CD4-positive, alpha-beta T cell treated with Interleukin-17A for 4 hours (primary cell): ENCODE results near the gene ZBTB20.

ENCODE experiments used
- DNase-seq: peaks from one replicate; pipeline ENCODE4 v3.0.0-alpha.2; 2020; ENCODE audit warnings: mixed read lengths

Gene ZBTB20

DNA sequence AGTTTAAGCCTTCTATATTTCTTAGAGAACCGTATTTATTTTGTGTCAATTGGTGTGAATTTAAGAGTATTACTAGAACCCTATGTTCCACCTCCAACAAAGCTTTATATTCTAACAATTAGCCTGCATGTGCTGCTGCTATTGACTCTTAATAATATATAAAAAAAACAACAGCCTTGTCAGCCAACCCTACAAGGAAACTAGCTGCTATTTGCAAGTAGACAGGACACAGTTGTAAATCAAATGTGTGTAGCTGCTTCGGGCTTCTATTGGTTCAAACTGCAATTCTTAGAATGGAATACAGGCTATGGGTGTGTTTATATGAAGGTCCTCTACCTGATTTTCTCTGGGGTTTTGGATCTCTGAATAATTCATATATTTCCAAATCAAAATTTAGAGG, 60.7 kb downstream of the ZBTB20 start:
- DNase-seq = no peak

DNA sequence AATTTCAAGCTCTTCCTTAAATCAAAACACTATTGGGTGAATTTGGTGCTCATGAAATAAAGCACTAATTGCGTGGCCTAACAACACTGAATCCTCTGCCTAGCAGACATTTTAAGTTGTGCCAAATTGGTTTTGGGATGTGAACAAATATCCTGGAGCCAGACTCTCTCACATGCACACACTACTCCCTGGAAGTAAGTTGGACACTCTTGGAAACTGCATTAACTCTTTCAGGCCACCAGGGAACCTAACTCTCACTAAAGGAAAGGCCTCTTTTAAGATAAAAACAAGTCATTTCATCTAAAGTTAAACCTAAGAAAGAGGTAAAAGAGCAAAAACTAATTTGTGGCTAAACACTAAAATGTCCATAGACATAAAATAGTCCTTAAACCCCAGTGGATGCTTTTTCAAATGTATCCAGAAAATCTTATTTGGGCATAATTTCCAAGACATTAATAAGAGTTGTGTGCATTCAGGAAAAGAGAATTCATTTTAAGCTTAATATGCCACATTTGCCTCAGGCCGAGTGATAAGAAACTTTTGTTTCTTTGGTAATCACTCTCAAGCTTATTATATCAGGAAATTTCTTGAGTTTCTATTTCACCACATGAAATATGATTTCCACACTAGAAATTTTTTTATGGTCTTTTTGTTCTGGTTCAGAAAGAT, 61.8 kb downstream of the ZBTB20 start:
- DNase-seq = no peak

DNA sequence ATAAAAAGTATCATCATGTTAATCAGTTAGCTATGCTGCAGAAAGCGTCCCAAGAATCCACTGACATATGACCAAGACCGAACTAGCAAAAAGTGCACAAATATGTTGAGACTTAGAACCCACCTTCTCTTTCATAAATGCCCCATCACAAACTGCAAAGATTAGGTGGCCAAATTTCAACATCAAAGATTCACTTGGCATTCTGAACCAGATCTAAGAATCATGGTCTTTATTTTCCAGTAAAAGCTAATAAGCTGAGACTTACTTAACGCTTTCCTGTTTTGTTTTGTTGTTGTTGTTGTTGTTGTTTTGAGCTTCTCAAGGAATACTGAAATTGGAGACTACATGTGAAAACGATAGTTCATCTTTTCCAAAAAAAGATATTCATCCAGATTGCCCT, 62.4 kb downstream of the ZBTB20 start:
- DNase-seq = no peak

DNA sequence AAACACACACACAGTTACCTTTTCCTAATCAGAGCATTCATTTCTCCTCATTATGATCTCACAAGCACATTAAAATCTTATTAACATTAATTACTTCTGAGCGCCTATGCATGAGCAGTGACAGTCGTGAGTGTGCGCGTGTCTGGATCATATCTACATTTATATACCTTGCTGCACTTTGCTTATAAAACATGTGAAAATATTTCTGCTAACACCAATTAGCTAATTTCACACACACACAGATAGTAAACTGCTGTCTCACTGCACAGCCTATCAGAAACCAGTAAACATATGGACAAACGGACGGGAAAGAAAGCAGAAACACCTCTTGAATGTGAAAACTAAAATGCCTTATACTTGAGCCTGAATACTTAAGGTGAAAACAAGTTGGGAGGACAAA, 64.8 kb downstream of the ZBTB20 start:
- no peak for DNase-seq

DNA sequence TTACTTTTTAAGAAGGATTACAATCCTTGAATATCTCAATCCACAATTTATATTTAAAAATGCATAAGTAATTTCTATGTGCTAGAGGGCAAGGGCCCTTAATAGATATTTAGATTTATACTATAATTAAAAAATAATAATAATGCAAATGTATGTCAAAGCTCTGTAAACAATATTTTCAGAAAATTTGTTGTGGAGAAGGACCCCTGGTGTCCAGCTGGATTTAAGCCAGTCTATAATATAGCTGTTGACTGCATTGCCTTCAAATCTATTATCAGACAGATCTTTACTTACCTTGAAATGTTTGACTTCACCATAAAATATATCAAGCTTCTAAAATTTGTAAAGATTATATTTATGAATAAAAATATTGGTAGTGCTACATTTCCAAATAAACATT, 65.6 kb downstream of the ZBTB20 start:
- DNase-seq = no peak

DNA sequence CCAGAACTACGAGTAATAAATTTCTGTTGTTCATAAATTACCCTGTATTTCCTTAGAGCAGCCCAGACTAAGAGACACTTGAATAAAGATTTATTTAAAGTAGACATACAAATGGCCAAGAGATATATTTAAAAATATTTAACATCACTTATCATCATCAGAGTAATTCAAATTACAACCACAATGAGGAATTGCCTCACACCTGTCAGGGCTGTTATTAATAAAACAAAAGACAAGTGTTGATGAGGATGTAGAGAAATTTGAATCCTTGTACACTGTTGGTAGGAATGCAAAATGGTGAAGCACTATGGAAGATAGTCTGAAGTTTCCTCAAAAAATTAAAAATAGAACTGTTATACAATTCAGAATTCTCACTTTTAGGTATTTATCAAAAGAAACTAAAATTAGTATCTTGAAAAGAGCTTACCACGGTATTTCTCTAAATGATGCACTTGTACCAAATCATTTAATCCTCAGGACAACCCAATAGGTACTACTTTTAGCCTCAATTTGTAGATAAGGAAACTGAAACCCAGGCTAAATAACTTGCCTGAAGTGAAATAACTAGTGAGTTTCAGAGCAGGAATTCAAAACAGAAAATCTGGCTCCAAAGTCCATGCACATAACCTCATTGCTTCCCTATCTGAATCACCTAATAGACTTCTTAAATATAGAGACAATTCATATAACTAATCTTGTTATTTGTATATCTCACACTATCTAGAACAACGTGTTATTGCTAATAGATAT, 69.4 kb downstream of the ZBTB20 start:
- DNase-seq = no peak

DNA sequence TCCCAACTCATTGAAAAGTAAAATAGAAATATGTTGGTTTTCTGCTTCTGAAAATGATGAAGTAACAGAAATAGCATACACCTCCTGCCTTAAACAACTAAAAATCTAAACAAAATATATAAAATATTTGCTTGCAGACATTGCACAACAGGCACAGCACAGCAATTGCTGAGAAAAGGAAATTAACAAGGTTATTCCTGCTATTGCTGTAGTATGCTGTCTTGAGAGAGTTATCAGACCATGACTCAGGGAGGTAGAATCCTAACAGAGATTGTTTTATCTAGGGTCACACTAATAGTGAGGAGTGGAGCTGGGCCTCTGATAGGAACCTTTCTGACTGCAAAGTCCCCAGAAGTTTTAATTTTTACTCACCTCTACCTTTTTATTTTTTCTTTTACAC, 72.6 kb downstream of the ZBTB20 start:
- DNase-seq = no peak

DNA sequence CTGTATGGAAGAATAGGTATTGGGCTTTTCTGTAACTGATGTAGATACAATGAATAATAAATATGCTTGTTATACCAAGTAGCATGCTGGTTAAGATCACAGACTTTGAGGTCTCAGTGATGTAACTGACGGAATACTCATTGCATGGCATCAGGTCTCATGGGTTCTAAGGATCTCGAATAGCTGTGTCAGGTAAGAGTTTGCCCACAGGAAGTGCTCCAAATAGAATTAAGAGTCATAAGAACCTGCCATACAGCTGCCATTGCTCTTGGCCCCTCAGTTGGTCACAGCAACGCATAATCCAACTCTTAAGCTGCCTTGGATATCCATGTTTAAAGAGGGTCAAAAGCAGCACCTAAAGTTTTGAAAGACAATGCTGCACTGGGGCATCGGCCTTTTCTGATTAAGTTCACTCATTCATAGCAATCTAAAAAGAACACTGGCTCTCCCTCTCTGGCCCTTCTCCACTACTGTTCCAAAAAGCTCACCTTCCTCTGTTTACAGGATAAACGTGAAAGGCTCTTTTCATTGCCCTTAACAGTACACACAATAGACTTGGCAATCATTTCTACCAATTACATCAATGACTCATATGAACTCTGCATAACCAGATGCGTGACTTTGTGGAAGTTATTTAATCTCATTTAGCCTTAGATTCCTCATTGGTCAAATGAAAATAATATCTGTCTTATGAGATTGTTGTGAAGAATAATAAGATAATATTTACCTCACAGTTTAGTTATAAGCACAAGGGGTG, 74.6 kb downstream of the ZBTB20 start:
- no peak for DNase-seq

DNA sequence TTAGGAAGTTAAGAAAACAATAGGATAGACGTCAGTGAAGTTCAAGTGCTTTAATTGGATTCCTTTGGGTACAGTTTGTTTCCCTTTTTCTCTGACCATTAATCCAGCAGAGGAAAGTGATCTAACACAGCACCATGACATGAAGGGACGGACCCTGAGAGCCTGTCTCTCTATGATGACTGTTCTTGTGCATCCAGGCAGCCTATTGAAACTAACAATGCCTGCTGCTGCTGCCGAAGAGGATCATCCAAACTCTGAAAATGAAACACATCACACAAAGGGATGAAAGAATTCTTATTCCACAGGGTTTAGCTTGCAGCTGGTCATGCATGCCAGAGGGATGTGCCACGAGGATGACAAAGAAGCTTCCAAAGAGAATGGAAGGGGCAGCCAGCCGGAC, 75.5 kb downstream of the ZBTB20 start:
- no peak for DNase-seq

DNA sequence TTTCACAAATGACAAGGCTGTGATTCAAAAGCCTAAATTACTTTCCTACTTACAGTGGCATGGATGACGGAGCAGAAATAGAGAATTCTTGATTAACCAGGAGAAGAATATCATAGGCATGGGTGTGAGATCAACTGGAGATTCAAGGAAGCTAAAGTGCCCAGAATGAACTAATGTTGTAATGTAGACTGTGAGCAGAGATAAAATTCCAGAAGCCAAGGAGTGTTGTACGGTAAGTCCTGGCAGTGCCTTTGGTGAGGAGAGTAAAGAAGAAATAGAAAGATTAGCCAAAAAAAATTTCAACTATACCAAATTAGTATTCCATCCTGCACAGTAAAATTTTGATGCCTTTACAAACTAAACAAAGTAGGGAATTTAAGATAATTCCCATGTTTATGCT, 75.9 kb downstream of the ZBTB20 start:
- no peak for DNase-seq

DNA sequence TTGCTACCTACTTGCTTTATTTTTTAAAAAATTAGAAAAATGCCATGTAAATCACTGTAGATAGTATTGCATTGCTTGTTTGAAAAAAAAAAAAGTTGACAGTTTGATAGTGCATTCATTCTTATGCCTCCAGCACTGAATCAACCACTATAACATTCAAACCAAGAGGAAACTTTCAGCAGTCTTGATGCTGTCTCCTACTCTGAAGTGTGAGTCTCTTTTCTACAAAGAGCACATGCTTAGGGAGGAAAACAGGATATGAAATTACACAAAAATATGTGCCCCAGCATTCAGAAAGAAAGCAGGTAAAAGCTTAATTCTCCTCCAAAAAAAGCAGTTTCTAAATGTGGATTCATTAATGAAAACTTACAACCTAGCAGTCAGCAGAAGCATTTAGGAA, 78.3 kb downstream of the ZBTB20 start:
- no peak for DNase-seq

DNA sequence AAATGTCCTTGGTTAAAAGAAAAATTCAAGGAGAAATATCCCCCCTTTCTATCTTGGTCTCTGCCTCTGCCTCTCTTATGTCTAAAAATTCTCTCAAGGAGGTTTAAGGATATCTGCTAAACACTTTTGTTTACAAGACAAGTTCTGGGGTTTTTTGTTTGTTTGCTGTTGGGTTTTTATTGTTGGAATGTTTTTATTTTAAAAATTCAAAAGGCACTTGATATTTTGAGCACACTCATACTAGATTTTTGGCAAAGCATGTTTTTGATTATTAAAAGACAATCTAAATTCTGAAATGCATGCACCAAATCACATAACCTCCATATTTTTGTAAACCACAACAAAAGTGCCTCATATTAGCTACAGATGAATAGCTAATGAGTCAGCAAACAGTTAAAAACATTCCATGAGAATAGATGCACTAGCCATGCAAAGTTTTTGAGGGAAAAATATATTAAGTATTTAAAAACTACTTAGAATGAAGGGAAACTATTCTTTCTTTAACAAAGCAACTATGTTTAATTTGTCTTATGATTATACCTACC, 84.6 kb downstream of the ZBTB20 start:
- DNase-seq = no peak

DNA sequence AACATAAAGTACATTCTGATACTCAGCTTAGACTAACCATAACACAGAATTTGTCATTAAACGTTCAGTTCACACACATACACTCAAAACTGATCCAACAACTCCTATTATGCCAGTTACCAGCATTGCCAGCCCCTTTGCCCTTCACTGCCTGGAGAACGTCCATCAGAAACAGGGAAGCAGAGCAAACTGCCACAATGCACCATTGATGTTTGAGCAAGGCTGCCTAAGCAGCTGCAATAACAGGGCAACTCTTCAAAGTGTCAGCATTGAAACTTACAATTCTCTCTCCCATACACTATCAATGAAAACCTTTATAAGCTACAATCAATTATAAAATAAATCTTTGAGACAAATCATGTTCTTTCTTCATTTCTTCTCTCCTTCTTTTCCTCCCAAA, 85.1 kb downstream of the ZBTB20 start:
- no peak for DNase-seq

DNA sequence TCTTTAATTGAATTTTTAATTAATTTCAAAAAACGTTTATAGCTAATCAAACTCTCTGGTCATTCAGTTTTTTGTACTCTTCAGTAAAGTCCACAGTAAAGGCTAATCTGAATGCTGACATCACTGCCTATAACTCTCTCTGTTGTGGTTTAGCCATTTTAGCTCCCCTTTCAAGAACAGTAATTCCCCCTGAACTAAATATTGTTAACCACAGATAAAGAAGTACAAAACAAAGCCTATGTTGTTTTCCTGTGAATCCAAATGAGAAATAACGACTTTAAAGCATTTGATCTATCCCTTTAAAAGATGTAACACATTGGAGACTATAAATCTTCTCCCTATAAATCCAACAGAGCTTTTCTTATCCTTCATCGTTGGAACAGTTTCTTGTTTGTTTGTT, 94.2 kb downstream of the ZBTB20 start:
- DNase-seq = no peak

DNA sequence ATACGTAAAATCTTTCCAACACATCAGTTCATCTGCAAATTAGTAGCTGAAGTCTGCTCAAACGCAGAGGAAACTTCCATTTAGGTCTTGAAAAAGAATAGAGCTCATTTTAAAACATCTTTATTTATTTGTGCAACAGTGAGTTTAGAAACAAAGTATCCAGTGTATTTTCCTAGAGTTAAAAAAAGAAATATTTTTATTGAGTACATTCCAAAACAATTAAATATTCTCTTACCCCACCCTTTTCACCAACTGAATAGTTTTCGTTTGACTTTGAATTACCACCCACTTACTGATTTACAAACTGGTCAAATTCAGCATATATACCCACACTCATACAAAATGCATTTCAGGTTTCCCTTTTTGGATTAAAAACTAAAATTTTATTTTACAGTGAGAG, 104.7 kb downstream of the ZBTB20 start:
- DNase-seq = no peak

DNA sequence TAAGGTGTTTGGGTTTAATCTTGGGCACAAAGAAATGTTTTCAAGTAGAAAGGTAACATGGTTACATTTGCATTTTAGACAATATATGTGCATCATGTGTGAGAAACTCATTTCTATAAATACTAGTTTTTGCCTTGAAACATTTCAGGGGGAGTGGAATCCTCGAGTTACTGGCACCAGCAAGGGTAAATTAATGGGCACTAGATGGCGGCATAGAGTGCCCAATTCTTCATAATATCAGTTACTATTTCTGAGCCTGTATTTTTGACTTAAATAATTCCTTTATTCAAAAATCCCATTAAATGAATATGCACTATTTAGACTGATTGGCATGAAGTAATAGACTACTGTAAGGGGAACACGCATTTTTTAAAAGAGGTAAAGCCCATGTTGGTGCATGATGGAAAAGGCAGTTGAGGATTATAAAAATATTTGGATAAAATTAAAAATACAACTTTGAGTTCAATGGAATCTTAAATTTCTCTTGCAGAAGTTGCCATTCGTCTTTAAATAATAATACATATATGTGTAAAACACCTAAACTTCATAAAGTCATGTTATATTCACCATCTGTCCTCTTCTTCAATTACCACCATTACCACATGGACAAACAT, 106.3 kb downstream of the ZBTB20 start:
- peak; percentile 57 for DNase-seq

DNA sequence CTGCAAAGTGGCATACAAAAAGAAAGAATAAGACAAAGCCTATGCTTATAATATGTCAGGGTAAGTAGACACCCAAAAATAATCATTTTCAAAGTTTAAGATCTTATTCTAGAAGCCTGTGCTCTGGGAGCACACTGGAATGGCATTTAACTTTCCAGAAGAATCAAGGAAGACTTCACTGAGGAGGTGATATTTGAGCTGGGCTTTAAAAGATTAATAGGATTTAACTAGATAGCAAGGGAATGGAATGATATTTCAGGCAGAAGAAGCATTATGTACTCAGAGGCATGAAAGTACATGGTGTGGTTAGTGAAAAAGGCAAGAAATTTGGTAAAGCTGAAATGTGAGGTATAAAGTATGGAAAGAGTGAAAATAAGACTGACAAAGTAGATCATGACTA, 106.8 kb downstream of the ZBTB20 start:
- DNase-seq = no peak

DNA sequence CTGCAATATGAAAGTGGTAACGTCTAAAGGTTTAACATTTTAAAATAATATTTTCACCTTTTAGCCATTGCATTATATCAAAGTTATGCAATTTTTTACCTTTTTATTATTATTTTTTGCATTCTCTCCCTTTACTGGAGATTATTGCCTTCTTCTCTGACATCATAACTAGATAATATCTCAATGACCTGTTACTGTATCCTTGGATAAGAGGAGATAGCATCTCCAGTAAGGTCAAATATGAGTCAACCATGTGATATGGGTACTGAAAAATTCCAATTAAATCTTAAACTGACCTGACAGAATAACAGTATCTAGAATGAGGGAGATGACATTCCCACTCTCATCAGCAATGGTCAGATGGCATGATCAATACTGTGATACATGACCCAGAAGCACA, 108.3 kb downstream of the ZBTB20 start:
- DNase-seq = no peak

DNA sequence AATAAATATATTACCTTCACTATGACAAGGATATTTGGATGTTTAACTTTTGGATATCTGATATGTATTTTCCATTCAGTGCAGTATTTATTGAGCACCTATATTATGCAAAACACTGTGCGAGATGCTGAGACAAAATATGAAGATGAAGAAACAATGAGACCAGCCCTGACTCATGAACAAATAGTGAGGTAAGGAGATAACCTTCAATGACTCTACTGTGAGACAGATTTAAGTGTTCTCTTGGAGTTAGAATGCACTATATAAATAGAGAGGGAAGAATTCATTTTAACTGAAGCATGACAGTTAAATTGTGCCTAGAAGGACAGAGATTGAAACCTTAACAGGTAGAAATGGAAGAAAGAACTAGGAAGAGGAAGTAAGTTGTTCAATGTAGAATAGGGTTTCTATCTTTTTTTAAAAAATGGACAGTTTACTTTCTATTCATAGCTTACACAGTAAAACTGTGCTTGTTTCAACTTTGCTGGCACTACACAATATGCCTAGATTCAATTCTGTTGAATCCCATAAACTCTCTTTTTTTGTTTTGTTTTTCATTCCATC, 124.2 kb downstream of the ZBTB20 start:
- no peak for DNase-seq

DNA sequence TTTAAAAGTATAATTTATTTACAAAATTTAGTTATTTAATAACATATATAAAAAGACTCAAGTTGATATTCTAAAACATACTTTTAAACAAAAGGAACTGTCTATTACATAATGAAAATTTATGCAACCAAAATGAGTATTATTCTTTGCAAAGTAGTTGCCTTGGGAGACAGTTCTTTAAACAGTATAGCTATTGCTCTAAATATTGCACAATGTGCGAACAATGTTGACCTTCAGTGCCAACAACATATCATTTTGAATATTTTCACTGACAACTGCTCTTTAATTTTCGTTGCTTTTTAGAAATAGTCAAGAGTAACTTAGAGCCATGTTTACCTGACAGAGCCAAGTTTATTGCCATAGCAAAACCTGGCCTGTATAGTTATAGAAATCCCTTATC, 124.9 kb downstream of the ZBTB20 start:
- no peak for DNase-seq

DNA sequence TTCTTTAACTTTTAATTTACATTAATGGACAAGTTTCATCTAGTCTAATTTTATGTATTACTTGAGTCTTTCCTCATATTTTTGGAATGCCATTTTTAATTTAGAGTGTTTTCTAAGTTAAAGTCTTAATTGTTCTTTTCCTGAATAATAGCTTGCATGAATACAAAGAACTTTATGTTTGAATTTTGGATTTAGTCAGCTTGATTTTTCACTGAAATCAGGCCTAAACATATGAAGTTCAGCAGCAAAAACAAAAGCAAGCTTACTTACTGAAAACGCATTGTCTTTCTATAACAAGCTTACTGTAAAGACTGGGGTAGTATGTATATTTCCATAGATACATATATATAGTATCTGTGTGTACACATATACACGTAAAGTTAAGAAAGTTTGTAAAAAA, 126.0 kb downstream of the ZBTB20 start:
- DNase-seq = no peak

DNA sequence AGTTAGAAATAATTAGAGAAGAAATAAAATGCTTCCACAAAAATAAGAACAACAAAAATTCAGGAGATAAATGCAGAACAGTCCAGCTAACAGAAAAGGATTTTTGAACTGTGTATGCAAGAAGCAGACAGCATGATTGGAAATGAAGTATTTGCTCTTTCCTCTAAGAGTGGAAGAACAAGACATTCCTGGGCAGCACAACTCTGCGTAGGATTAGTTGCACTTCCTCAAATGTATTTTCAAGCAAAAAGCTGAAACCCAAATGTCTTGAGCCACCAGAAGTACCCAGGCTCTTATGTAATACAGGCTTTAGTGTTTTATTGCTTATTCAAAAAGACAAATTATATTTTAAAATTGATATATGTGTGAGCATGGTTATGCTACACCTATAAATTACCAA, 127.2 kb downstream of the ZBTB20 start:
- no peak for DNase-seq

DNA sequence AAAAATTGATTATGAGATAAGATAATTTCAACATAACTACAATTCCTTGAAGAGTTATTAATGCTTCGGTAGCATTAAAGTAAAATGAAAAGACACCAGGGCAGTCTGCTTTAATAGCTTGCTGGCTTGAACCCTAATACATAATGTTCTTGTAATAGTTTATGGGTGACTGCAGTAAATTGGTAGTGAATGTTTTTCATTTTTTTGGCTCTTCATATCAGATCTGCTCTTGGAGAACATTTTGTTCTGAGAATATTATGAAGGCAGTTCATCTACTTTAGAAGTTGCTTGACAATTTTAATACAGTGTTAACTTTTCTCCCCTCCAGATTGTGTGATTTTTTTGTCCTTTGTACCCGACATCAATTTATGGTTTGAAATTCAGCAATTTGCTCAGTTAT, 128.4 kb downstream of the ZBTB20 start:
- DNase-seq = no peak
